Urothelium cell line (cell line): ENCODE data around the gene SPON2.
"Not testable (repeated sequence)": the region's sequence is repeated elsewhere in the genome, so short reads cannot be mapped to it uniquely, and the experiment has no call there.

ENCODE experiments used
- DNase-seq: peaks from one replicate; pipeline ENCODE4 v3.0.0; 2011; ENCODE audit warnings: low spot score, mixed read lengths
- FAIRE-seq: peaks from 2 replicates; lab custom pipeline; 2011; peaks lifted over from hg19 to GRCh38; lab: Jason Lieb, UNC

The SPON2 gene

GRCh38 chr4:1153567-1154090 lies 18.8 kb downstream of the SPON2 start:
- no peak for FAIRE-seq
- no peak for DNase-seq

GRCh38 chr4:1152290-1152689 lies 20.1 kb downstream of the SPON2 start:
- DNase-seq (no peak), FAIRE-seq (no peak)

GRCh38 chr4:1151541-1151940 lies 20.8 kb downstream of the SPON2 start:
- DNase-seq (no peak), FAIRE-seq (no peak)

GRCh38 chr4:1150875-1151274 lies 21.5 kb downstream of the SPON2 start:
- no peak for FAIRE-seq
- no peak for DNase-seq

GRCh38 chr4:1139860-1140259 lies 32.5 kb downstream of the SPON2 start:
- DNase-seq (no peak), FAIRE-seq (no peak)

GRCh38 chr4:1137850-1138249 lies 34.5 kb downstream of the SPON2 start:
- DNase-seq (no peak), FAIRE-seq (no peak)

GRCh38 chr4:1137063-1137776 lies 35.2 kb downstream of the SPON2 start:
- DNase-seq (no peak), FAIRE-seq (no peak)

- no peak for FAIRE-seq
- DNase-seq = no peak
These were observed 36.3 kb downstream of the SPON2 start for GRCh38 chr4:1136048-1136447.

- FAIRE-seq (no peak), DNase-seq (no peak)
These were observed 39.4 kb downstream of the SPON2 start for GRCh38 chr4:1133033-1133432.

GRCh38 chr4:1130316-1131186 lies 41.8 kb downstream of the SPON2 start:
- peak; percentile 55 for FAIRE-seq
- DNase-seq = peak; percentile 67

- FAIRE-seq = no peak
- DNase-seq = no peak
These were observed 45.9 kb downstream of the SPON2 start for GRCh38 chr4:1126506-1126905.

GRCh38 chr4:1125466-1125865 lies 46.9 kb downstream of the SPON2 start:
- DNase-seq, FAIRE-seq: not testable (repeated sequence)

- DNase-seq (no peak), FAIRE-seq (no peak)
These were observed 47.6 kb downstream of the SPON2 start for GRCh38 chr4:1124818-1125217.

GRCh38 chr4:1122505-1122904 lies 49.9 kb downstream of the SPON2 start:
- DNase-seq = no peak
- no peak for FAIRE-seq
